Kidney epithelial cell (primary cell): ENCODE results near the gene CASP6. TPM values are rescaled to one million over a fixed set of nuclear protein-coding genes. Genes with fewer than 3 reads are reported as not detected.
"Not testable (repeated sequence)": the region's sequence is repeated elsewhere in the genome, so short reads cannot be mapped to it uniquely, and the experiment has no call there.

ENCODE experiments used
- DNase-seq: peaks from one replicate; pipeline ENCODE4 v3.0.0-alpha.2; 2010; ENCODE audit warnings: low read depth
- H3K27me3 ChIP-seq: 2 replicates; pipeline ENCODE4 v1.6.0; 2011; ENCODE audit warnings: low read length; ENCODE audit not compliant: control insufficient read depth, insufficient read depth
- H3K36me3 ChIP-seq: 2 replicates; pipeline ENCODE4 v1.5.1; 2011; ENCODE audit warnings: low read length; ENCODE audit not compliant: control insufficient read depth, insufficient read depth
- H3K4me3 ChIP-seq: 2 replicates; pipeline ENCODE4 v1.5.1; 2011; ENCODE audit warnings: low read depth, mild to moderate bottlenecking, control low read depth, low read length
- CTCF ChIP-seq: IDR thresholded peaks from 2 replicates; pipeline ENCODE4 v1.5.1; 2011; ENCODE audit warnings: mild to moderate bottlenecking, moderate library complexity, low read length, control low read depth, inconsistent platforms; ENCODE audit not compliant: insufficient read depth, poor library complexity, severe bottlenecking
- total RNA-seq: library from RNA; depleted of rRNA; stranded (reverse); fragments of >200 nt; gene quantifications from 2 replicates; pipeline ENCODE4 v1.2.3, GENCODE V29; 2015

Gene CASP6
- total RNA-seq, 1 donor from 2014 or later, result 53.6 TPM

GRCh38 chr4:109682875-109683274, 20.4 kb downstream of the CASP6 start:
- H3K27me3 ChIP-seq, result no peaks in the 10 kb centered on the region
- no peaks in the 10 kb centered on the region for H3K36me3 ChIP-seq
- DNase-seq, result no peak
- TF ChIP-seq CTCF, result no peak
- no peak overlapping the region for H3K4me3 ChIP-seq

DNA sequence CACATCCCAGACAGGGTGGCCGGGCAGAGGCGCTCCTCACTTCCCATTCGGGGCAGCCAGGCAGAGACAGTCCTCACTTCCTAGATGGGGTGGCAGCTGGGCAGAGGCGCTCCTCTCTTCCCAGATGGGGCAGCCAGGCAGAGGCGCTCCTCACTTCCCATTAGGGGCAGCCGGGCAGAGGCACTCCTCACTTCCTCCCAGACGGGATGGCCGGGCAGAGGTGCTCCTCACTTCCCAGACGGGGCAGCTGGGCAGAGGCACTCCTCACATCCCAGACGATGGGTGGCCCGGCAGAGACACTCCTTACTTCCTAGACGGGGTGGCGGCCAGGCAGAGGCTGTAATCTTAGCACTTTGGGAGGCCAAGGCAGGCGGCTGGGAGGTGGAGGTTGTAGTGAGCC, 24.3 kb downstream of the CASP6 start:
- not testable (repeated sequence) for H3K36me3 ChIP-seq

GRCh38 chr4:109678472-109678871, 24.8 kb downstream of the CASP6 start:
- H3K36me3 ChIP-seq, H3K4me3 ChIP-seq, DNase-seq, H3K27me3 ChIP-seq: not testable (repeated sequence)

More for the DNA sequence above, 24.3 kb downstream of the CASP6 start:
- H3K4me3 ChIP-seq, H3K27me3 ChIP-seq, DNase-seq: not testable (repeated sequence)

DNA sequence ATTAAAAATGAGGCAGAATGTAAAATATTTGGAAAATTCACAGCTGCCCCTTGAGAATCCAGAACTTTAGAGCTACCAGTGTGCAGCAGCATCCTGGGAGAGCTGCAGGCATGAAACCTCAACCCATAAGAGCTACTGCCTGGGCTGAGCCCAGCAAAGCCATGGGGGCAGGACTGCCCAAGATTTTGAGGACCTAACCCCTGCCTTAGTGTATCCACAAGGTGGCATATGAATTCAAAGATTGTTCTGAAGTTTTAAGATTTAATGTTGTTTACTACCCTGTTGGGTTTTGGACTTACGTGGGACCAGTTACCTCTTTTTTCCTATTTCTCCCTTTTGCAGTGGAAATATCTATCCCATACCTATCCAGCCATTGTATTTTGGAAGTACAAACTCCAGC, 26.4 kb downstream of the CASP6 start:
- H3K27me3 ChIP-seq, result no peaks in the 10 kb centered on the region
- no peak for TF ChIP-seq CTCF
- H3K4me3 ChIP-seq, result no peak overlapping the region
- H3K36me3 ChIP-seq, result no peaks in the 10 kb centered on the region
- DNase-seq, result no peak

DNA sequence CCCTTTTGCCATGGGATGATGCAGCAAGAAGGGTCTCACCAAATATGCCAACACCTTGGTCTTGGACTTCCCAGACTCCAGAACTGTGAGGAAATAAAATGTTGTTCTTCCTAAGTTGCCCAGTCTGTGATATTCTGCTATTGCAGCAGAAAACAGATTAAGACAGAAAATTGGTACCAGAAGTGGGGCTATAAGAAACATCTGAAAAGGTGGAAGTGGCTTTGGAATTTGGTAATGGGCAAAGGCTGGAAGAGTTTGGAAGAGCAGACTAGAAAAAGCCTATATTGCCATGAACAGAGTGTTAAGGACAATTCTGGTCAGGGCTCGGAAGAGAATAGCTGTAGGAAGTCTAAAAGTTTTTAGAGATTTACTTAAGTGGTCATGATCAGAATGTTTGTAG, 27.4 kb downstream of the CASP6 start:
- no peak for DNase-seq
- Histone ChIP-seq H3K27me3 (no peaks in the 10 kb centered on the region), H3K36me3 (no peaks in the 10 kb centered on the region), H3K4me3 (no peak overlapping the region)
- no peak for TF ChIP-seq CTCF

GRCh38 chr4:109675181-109675580, 28.1 kb downstream of the CASP6 start:
- no peaks in the 10 kb centered on the region for H3K36me3 ChIP-seq
- no peak for TF ChIP-seq CTCF
- DNase-seq, result no peak
- no peak overlapping the region for H3K4me3 ChIP-seq
- no peaks in the 10 kb centered on the region for H3K27me3 ChIP-seq

DNA sequence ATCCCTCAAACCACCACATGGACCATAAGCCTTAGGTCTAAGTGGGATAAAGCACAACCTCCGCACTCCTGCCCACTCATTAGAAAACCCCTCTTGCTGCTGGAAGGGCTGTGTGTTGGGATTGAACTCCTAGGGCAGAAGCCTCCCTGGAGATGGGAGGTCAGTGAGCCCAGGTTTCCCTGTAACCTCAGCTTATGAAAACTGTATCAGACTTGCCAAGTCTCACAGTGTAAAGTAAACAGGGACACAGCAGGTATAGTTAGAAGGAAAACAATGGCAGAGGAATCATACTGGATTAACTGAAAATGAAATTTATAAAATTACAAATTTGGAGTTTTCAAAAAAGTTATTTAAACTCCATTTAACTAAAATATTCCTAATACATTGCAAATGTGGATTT, 29.9 kb downstream of the CASP6 start:
- no peak for DNase-seq
- H3K36me3 ChIP-seq, result no peaks in the 10 kb centered on the region
- TF ChIP-seq CTCF, result no peak
- H3K27me3 ChIP-seq, result no peaks in the 10 kb centered on the region
- no peak overlapping the region for H3K4me3 ChIP-seq
